H1 (cell line): ENCODE measurements around the gene PPP2R2B.

ENCODE experiments used
- ATF3 ChIP-seq: IDR thresholded peaks from 2 replicates; pipeline ENCODE4 v1.6.1; 2011; ENCODE audit warnings: low read depth, mild to moderate bottlenecking, low read length; ENCODE audit not compliant: insufficient read depth
- CEBPB ChIP-seq: IDR thresholded peaks from 2 replicates; pipeline ENCODE4 v1.6.1; 2012; ENCODE audit warnings: low read depth, low read length
- CHD2 ChIP-seq: IDR thresholded peaks from 2 replicates; pipeline ENCODE4 v1.6.1; 2012; ENCODE audit warnings: low read length, improper control_type of control experiment
- CTCF ChIP-seq, 3 experiments: IDR thresholded peaks; 1 replicate in 2 of 3; 2 replicates in 1 of 3; pipeline versions ENCODE4 v1.5.1 to v1.6.1; 2011; ENCODE audit warnings: low read length in 3 of 3, mild to moderate bottlenecking in 3 of 3, inconsistent platforms in 2 of 3, low read depth in 1 of 3, moderate library complexity in 1 of 3; ENCODE audit not compliant: insufficient read depth in 1 of 3; ENCODE audit errors: control extremely low read depth in 1 of 3
- EP300 ChIP-seq, 2 experiments: IDR thresholded peaks; 1 replicate in 1 of 2; 2 replicates in 1 of 2; pipeline ENCODE4 v1.6.1; 2011 to 2012; ENCODE audit warnings: low read depth in 2 of 2, low read length in 2 of 2, mild to moderate bottlenecking in 2 of 2, borderline replicate concordance in 1 of 2, inconsistent platforms in 1 of 2, moderate library complexity in 1 of 2
- FOSL1 ChIP-seq: IDR thresholded peaks from 2 replicates; pipeline ENCODE4 v1.6.1; 2011; ENCODE audit warnings: mild to moderate bottlenecking, low read depth, low read length, moderate library complexity; ENCODE audit not compliant: insufficient read depth
- GABPA ChIP-seq: IDR thresholded peaks from 2 replicates; pipeline ENCODE4 v1.6.1; 2011; ENCODE audit warnings: mild to moderate bottlenecking, low read length, moderate library complexity, borderline replicate concordance; ENCODE audit not compliant: insufficient read depth
- GTF2F1 ChIP-seq: IDR thresholded peaks from 2 replicates; pipeline ENCODE4 v1.6.1; 2012; ENCODE audit warnings: low read depth, low read length, improper control_type of control experiment, borderline replicate concordance
- USF2 ChIP-seq: IDR thresholded peaks from 2 replicates; pipeline ENCODE4 v1.6.1; 2011; ENCODE audit warnings: low read length, improper control_type of control experiment

- no peak for TF ChIP-seq FOSL1
- TF ChIP-seq CTCF (IDR thresholded peaks at IDR 0.05; ENCODE audit: control extremely low read depth in 1 of 3, insufficient read depth in 1 of 3, low read depth in 1 of 3, low read length in 3 of 3), result no peak
- TF ChIP-seq GTF2F1, result no peak
- TF ChIP-seq CEBPB, result no peak
- no peak for TF ChIP-seq EP300 (IDR thresholded peaks at IDR 0.05; ENCODE audit: borderline replicate concordance in 1 of 2, low read depth in 2 of 2, low read length in 2 of 2)
- TF ChIP-seq GABPA, result no peak
- no peak for TF ChIP-seq CHD2
- TF ChIP-seq USF2, result no peak
- no peak for TF ChIP-seq ATF3
These were observed 99.2 kb downstream of the PPP2R2B start for GRCh38 chr5:146779211-146779869.
